HG02938 (cell line): ENCODE data around the gene STRBP.

ENCODE experiments used
- ATAC-seq: cut with Tn5 transposase; IDR thresholded peaks from one replicate; pipeline ENCODE4 v1.9.1; 2021; ENCODE audit warnings: mild to moderate bottlenecking, moderate library complexity; ENCODE audit not compliant: unreplicated experiment

Gene STRBP

GRCh38 chr9:123135430-123135829, 133.0 kb downstream of the STRBP start:
- ATAC-seq = no peak

- no peak for ATAC-seq
Observed at GRCh38 chr9:123132696-123133095, 135.7 kb downstream of the STRBP start.

- ATAC-seq = no peak
Observed at GRCh38 chr9:123131993-123132392, 136.4 kb downstream of the STRBP start.

GRCh38 chr9:123131258-123131657, 137.1 kb downstream of the STRBP start:
- no peak for ATAC-seq

- no peak for ATAC-seq
Observed at GRCh38 chr9:123129423-123129822, 139.0 kb downstream of the STRBP start.

GRCh38 chr9:123128591-123128990, 139.8 kb downstream of the STRBP start:
- ATAC-seq = no peak

- ATAC-seq = no peak
Observed at GRCh38 chr9:123127512-123128075, 140.8 kb downstream of the STRBP start.

GRCh38 chr9:123121457-123121856, 146.9 kb downstream of the STRBP start:
- ATAC-seq = no peak

- no peak for ATAC-seq
Observed at GRCh38 chr9:123120953-123121352, 147.4 kb downstream of the STRBP start.

GRCh38 chr9:123120131-123120530, 148.3 kb downstream of the STRBP start:
- ATAC-seq = no peak

- ATAC-seq = no peak
Observed at GRCh38 chr9:123119566-123119965, 148.8 kb downstream of the STRBP start.

- ATAC-seq = no peak
Observed at GRCh38 chr9:123116036-123116435, 152.3 kb downstream of the STRBP start.

GRCh38 chr9:123115146-123115913, 153.1 kb downstream of the STRBP start:
- no peak for ATAC-seq

- no peak for ATAC-seq
Observed at GRCh38 chr9:123113185-123113584, 155.2 kb downstream of the STRBP start.

- no peak for ATAC-seq
Observed at GRCh38 chr9:123112015-123112975, 156.1 kb downstream of the STRBP start.

GRCh38 chr9:123111427-123112014, 156.9 kb downstream of the STRBP start:
- ATAC-seq = no peak

GRCh38 chr9:123109540-123110279, 158.7 kb downstream of the STRBP start:
- no peak for ATAC-seq

- ATAC-seq = no peak
Observed at GRCh38 chr9:123108976-123109375, 159.4 kb downstream of the STRBP start.

GRCh38 chr9:123107639-123108285, 160.6 kb downstream of the STRBP start:
- no peak for ATAC-seq

GRCh38 chr9:123105490-123105889, 162.9 kb downstream of the STRBP start:
- no peak for ATAC-seq
